ENCODE results near the gene CCSER2.
"Not testable (repeated sequence)": the region's sequence is repeated elsewhere in the genome, so short reads cannot be mapped to it uniquely, and the experiment has no call there.

Gene CCSER2

DNA sequence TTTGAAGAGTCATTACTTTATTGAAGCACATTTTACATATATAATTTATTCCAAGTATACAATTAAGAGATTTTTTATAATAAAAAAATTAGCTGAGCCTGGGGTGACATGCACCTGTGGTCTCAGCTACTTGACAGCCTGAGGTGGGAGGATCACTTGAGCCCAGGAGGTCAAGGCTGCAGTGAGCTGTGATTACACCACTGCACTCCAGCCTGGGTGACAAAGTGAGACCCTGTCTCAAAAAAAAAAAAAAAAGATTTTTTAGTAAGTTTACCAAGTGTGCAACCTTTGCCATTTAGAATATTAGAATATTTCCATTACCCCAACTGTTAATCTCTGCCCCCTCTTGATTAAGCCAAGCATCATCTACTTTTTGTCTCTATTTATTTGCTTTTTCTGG lies 196.0 kb downstream of the CCSER2 start:
- DNase-seq: no peak

DNA sequence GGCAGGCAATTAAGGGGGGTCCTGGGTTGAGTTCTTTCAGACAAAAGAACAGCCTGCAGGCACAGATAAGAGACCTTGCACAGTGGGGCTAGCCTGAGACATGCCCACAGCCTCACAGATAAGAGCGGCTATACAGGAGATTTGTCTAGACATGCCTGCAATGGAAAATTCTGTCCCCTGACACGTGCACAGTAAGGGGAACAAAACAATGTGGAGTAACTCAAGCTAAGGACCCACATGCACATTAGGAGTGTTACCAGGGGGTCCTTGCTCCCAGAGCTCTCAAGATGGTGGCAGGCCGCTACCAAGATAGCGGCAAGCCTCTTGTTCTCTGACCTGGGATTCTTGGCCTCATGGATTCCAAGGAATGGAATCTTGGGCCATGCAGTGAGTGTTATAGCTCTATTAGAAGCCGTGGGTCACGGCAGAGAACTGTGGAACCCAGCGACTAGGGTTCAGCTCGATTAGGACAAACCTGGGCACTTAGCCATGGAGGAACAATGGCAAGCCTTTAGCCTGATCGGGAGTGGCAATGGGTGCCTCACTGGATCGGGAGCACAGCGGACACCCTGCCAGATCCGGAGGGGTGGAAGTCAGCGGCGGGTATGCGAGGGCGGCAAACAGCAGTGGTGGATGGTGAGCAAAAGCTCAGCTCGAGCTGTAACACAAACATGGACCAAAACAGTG lies 196.9 kb downstream of the CCSER2 start:
- DNase-seq: no peak

GRCh38 chr10:84525807-84526182 lies 197.4 kb downstream of the CCSER2 start:
- DNase-seq: not testable (repeated sequence)

- DNase-seq: not testable (repeated sequence)
These were observed 199.0 kb downstream of the CCSER2 start for GRCh38 chr10:84527386-84527785.

DNA sequence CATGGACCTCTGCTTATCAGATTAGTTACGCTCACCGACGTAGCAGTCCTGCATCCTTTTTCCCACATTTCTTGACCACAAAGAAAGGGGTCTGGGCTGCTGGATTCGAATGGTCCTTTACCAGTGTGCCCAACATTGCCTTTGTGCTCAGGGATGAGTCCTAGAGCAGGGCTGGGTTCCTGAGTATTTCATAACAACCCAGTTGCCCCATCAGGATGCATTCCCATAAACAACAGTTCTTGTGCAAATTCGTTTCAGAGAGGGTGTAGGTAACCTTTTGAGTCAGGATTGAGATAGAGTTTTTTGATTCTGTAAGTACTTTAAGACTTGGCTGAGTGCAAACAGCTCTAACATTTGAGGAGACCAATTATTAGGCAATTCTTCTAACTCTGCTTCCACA lies 200.1 kb downstream of the CCSER2 start:
- DNase-seq: not testable (repeated sequence)

GRCh38 chr10:84530724-84531325 lies 202.4 kb downstream of the CCSER2 start:
- DNase-seq: no peak

DNA sequence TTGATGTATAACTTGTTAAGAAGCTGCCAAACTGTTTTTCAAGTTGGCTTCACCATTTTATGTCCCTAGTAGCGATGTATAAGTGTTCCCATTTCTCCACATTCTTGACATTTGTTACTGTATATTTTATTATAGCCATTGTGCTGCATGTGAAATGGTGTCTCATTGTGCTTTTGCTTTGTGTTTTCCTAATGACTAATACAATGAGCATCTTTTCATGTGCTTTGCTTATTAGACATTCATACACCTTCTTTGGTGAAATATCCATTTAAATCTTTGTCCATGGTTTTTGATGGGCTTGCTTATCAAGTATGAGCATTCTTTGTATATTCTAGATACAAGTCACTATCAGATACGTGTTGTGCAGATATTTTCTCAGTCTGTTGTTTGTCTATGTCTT lies 203.0 kb downstream of the CCSER2 start:
- DNase-seq: no peak

DNA sequence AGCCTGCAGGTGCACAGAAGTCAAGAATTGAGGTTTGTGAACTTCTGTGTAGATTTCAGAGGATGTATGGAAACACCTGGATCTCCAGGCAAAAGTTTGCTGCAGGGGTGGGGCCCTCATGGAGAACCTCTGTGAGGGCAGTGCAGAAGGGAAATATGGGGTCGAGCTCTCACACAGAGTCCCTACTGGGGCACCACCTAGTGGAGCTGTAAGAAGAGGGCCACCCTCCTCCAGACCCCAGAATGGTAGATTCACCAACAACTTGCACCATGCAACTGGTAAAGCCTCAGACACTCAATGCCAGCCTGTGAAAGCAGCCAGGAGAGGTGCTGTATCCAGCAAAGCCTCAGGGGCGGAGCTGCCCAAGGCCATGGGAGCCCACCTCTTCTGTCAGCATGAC lies 205.8 kb downstream of the CCSER2 start:
- DNase-seq: no peak

- DNase-seq: peak; percentile 49
These were observed 209.1 kb downstream of the CCSER2 start for GRCh38 chr10:84537447-84537931.

DNA sequence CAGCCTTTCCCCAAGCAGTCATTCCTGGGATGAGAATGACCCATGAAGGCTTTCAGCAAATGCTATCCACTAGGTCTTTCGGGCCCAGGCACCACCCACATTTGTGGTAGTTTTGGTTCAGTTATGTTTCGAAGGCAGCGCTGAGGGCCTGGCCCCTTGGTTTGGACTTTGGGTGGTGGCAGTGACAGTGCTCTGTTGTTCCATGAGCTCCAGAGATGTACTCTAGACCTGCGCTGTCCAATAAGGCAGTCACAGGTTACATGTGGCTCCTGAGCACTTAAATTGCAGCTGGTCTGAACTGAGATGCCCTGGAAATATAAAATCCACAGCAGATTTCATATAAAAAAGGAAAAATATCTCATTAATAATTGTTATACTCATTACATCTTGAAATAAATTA lies 209.6 kb downstream of the CCSER2 start:
- DNase-seq: no peak

DNA sequence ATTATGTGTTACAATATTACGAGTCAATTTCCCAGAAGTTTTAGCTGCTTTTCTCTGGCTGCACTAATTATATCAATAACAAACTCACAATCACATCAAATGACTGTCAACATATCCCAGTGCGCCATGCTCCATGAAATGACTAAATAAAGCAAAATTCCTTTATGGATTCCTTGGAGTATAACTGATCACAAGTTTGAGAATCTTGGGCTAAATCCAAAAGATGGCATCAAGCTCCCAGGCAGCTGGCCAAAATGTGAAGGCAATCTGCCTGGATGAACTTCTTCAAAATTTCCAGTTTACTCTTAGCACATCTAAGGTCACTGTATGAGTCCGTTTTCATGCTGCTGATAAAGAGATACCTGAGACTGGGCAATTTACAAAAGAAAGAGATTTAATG lies 210.8 kb downstream of the CCSER2 start:
- no peak for DNase-seq

- DNase-seq: no peak
These were observed 211.7 kb downstream of the CCSER2 start for GRCh38 chr10:84540022-84540616.

DNA sequence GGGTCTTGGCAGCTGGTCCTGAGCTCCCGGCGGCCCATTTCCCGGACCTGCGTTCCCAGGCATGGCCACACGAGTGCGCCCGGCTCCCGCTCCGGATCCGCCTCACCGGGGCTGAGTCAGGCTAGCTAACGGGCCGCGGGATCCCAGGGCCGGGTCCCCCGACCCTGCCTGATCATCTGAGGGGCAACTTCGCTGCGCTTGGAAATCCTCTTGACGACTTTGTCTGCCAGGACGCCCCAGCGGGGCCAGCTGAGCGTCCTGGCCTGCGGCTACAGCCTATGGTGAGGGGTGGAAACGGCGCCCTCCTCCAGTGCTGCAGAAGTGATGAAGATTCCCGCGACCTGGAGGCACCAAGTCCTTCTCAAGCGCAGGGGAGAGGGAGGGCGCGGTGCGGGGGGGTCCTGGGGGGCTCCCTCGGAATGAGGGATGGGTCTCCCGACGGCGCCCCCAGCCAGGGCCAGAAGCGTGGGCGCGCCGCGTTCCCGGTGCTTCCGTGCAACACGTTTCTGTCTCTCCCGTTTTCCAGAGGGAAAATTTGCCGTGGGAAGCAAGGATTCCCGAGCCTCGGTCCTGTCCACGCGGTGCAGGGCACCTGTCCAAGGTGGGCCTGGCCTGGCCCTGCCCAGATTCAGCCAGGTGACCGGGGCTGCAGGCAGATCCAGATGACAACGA lies 212.4 kb downstream of the CCSER2 start:
- DNase-seq: peak; percentile 45

DNA sequence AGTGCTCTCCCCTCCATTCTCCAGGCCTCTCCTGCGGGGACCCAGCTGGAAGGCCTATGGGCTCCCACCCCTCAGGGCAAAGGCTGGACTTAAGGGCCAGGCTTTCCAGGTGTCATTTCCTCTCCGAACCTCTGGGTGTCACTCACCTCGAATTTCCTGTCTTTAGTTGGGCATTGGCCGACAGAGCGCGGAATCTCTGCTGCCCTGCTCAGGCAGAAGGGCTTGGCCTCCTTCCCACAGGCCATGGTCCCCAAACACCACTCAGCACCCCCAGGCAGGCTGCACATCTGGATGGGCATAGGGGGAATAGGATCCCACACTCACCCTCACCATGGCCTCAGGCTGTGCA lies 212.9 kb downstream of the CCSER2 start:
- DNase-seq: no peak

- no peak for DNase-seq
These were observed 214.4 kb downstream of the CCSER2 start for GRCh38 chr10:84542522-84543490.

- DNase-seq: no peak
These were observed 215.6 kb downstream of the CCSER2 start for GRCh38 chr10:84543948-84544347.

GRCh38 chr10:84545651-84546050 lies 217.3 kb downstream of the CCSER2 start:
- no peak for DNase-seq

DNA sequence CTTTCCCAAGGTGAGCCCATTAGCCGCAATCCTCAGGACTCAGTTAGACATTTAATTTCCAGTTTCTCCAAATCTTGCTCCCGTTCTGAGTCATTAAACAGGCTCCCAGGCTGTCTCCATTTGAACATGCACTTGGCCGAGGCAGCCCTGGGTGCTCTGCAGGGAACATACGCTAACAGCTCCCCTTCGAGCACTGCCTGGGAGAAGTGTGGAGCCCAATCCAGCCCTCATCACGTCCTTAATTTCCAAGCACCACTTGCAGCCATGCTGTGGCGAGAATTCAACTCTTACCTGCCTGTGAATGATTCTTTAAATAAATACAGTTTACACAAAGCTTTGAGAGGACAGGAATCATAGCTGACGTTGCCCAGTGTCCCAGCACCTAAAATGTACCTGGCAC lies 218.2 kb downstream of the CCSER2 start:
- DNase-seq: no peak

DNA sequence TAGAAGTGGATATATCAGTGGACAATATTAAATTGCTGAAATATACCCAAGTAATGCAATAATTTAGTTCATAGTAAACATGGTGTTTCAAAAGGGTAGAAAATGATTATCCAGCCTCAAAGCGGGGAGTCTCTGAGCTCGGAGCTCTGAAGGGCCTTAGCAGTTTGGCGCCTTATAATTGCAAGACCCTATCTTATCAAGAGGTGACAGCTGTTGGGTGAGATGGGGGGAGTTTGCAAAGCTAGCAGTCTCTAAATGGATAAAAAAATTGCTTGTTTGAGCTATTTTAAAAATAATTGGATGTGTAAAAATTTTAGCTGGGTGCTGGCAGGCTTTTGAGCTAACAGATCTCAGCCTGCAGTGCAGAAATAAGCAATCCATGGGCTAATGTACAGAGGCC lies 219.2 kb downstream of the CCSER2 start:
- DNase-seq: no peak

DNA sequence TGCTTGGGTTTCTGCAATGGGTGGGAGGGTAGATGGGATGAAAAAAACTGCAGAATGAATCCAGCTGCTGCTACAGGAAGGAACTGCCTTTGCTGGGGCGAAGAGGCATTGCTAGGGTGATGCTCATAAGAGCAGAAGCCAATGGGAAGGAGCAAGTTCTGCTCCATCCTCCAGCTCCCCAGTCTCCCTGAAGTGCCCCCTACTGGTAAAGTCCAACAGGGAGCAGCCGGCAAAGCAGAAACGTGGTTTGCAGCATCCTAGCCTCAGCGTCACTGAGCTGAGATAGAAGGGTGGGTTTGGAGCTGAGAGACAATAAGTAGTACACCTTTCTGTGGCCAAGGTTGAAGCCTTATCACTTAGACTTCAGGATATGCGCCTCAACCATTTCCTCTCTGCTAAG lies 220.5 kb downstream of the CCSER2 start:
- DNase-seq: no peak

DNA sequence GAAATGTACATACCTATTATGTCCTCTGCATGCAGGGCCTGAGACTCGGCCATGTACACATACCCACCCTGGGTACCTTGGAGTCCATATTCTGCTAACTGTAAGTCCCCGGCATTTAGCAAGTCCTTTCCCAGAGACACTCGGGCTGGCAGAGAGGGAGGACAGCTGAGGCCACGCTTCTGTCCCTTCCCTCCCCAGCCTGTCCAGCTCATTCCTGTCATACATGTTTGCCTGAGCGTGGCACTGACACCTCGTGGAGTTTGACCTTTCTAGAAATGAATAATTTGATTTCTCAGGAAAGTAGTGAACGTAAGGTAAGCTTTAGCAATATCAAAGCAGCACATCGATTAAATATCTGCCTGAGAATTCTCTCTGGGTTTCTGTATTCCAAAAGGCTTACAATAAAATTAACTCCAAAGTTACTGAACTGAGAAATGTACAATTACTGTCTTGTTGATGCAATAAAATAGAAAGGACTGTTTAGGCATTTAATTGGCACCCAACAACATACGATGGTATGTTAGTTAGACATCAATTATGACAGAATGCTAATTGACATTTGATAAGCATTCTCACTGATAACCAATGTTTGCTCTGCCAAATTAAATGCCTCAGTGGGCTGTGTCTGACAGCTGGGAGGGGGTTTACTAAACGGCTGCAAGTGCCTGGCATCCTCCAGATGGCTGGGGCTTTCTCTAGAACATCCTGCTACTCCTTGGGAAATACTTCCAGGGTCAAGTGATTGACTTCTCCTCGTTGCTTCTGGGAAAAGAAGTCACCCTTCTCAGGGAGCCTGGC lies 221.2 kb downstream of the CCSER2 start:
- DNase-seq: no peak

Data from central memory CD4-positive, alpha-beta T cell (primary cell).